Activated T-helper 17 cell treated with anti-CD3 and anti-CD28 coated beads, Interleukin-2, amount 50 U/mL, for 72 hours (primary cell): ENCODE data around the gene KLHL26. TPM values are rescaled to one million over a fixed set of nuclear protein-coding genes. Genes with fewer than 3 reads are reported as not detected.

Experiments
- total RNA-seq, 2 donors: library from RNA; stranded (reverse); gene quantifications; one replicate each; pipeline ENCODE4 v1.2.3, GENCODE V29; 2022

KLHL26 gene
- total RNA-seq, 2 donors from 2014 or later = 10.6 to 11.4 TPM

Other genes with a start within 250 kb of the KLHL26 start
- not detected for gene LRRC25, start 239.4 kb upstream of the KLHL26 start, total RNA-seq
- 100 to 1,000 TPM in 1 of 2 donors, 10 to 100 TPM in 1; 73.8 to 169 TPM for gene SSBP4, start 217.6 kb upstream of the KLHL26 start, total RNA-seq
- gene ISYNA1, start 198.9 kb upstream of the KLHL26 start, total RNA-seq = 10 to 100 TPM; 15.9 to 22.0 TPM
- gene ELL, start 115.0 kb upstream of the KLHL26 start, total RNA-seq = 10 to 100 TPM; 23.7 to 41.8 TPM
- gene FKBP8, start 93.5 kb upstream of the KLHL26 start, total RNA-seq = 100 to 1,000 TPM; 222 to 320 TPM
- 100 to 1,000 TPM; 116 to 118 TPM for gene KXD1, start 79.2 kb upstream of the KLHL26 start, total RNA-seq
- 1,000 to 10,000 TPM; 1,569 to 1,681 TPM for gene UBA52, start 65.2 kb upstream of the KLHL26 start, total RNA-seq
- 10 to 100 TPM; 36.3 to 46.6 TPM for gene REX1BD, start 48.2 kb upstream of the KLHL26 start, total RNA-seq
- gene CRLF1, start 30.2 kb upstream of the KLHL26 start, total RNA-seq = not detected
- under 1 TPM in 1 of 2 donors, not detected in 1; 0.48 TPM for gene TMEM59L, start 24.2 kb upstream of the KLHL26 start, total RNA-seq
- 10 to 100 TPM in 1 of 2 donors, 1 to 10 TPM in 1; 7.8 to 13.6 TPM for gene CRTC1, start 46.7 kb downstream of the KLHL26 start, total RNA-seq
- gene COMP, start 154.3 kb downstream of the KLHL26 start, total RNA-seq = not detected
- 10 to 100 TPM; 64.9 to 90.1 TPM for gene UPF1, start 194.9 kb downstream of the KLHL26 start, total RNA-seq